ENCODE measurements around the gene SLCO2A1. TPM values are rescaled to one million over a fixed set of nuclear protein-coding genes. Genes with fewer than 3 reads are reported as not detected.
"Not testable (repeated sequence)": the region's sequence is repeated elsewhere in the genome, so short reads cannot be mapped to it uniquely, and the experiment has no call there.

SLCO2A1 gene
- total RNA-seq, 6 donors from 2014 or later = 56.2 to 308 (median 133) TPM

- TF ChIP-seq POLR2AphosphoS5 (IDR thresholded peaks at IDR 0.05) (no peak), CTCF (IDR thresholded peaks at IDR 0.05) (no peak), POLR2A (IDR thresholded peaks at IDR 0.05) (no peak), EP300 (IDR thresholded peaks at IDR 0.05) (no peak)
- no peak overlapping the region for H3K4me3 ChIP-seq
- H3K4me1 ChIP-seq = peaks cover 0 to 6% (median 2%) of the 10 kb centered on the region in 4 donors
- H3K27ac ChIP-seq = no peak overlapping the region
- ATAC-seq (ENCODE audit: low FRiP score in 2 of 2) (no peak), DNase-seq (peak in 1 of 2 donors; percentile 7)
- no peaks in the 10 kb centered on the region for H3K9me3 ChIP-seq
- no peaks in the 10 kb centered on the region for H3K36me3 ChIP-seq
- 90 to 95% methylated on average over 15 of the region's 15 CpGs for WGBS, 2 donors
- H3K27me3 ChIP-seq = no peaks in the 10 kb centered on the region
Measured at GRCh38 chr3:134072881-134073582, 43.3 kb upstream of the SLCO2A1 start.

DNA sequence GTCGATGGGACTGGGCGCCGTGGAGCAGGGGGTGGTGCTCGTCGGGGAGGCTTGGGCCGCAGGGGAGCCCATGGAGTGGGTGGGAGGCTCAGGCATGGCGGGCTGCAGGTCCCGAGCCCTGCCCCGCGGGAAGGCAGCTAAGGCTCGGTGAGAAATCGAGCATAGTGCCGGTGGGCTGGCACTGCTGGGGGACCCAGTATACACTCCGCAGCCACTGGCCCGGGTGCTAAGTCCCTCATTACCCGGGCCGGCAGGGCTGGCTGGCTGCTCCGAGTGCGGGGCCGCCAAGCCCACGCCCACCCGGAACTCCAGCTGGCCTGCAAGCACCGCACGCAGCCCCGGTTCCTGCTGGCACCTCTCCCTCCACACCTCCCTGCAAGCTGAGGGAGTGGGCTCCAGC, 40.6 kb upstream of the SLCO2A1 start:
- H3K9me3 ChIP-seq; H3K27me3 ChIP-seq; H3K27ac ChIP-seq; H3K4me3 ChIP-seq; ATAC-seq (ENCODE audit: low FRiP score in 2 of 2); H3K36me3 ChIP-seq: not testable (repeated sequence)
- WGBS, 2 donors = 92% methylated on average over 24 of the region's 25 CpGs; no CpG with 5 or more reads in 1 of the 2 donors
- H3K4me1 ChIP-seq = peaks cover 10 to 15% (median 13%) of the 10 kb centered on the region in 4 donors
- DNase-seq = peak in 1 of 2 donors; percentile 69

DNA sequence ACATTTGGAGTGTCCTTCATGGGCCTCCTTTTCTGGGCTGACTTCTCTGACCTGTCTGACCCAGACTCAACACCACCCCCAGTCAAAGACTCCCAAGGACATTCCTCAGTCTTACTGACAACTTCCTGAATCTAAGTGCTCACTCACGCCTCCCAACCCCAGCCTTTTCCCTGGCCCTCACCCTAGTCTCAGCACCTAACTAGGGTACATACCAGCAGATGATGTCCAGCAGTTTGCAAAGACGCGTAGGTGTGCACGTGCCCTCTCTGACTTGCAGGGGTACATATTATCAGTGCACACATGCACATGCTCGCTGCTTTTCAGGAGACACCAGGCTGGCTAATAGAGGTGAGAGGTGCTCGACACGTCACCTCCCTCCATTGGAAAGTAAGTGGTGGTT, 38.7 kb upstream of the SLCO2A1 start:
- Histone ChIP-seq H3K27me3 (no peaks in the 10 kb centered on the region), H3K9me3 (no peaks in the 10 kb centered on the region), H3K4me3 (no peak overlapping the region), H3K36me3 (no peaks in the 10 kb centered on the region), H3K27ac (no peak overlapping the region), H3K4me1 (peaks cover 9 to 13% (median 10%) of the 10 kb centered on the region in 4 donors)
- WGBS, 2 donors = 89 to 95% methylated on average over 7 of the region's 7 CpGs
- ATAC-seq (ENCODE audit: low FRiP score in 2 of 2) = no peak
- TF ChIP-seq POLR2AphosphoS5 (IDR thresholded peaks at IDR 0.05) = no peak
- no peak for TF ChIP-seq CTCF (IDR thresholded peaks at IDR 0.05)
- no peak for TF ChIP-seq POLR2A (IDR thresholded peaks at IDR 0.05)
- TF ChIP-seq EP300 (IDR thresholded peaks at IDR 0.05) = no peak
- no peak for DNase-seq

- ATAC-seq (ENCODE audit: low FRiP score in 2 of 2) (no peak), DNase-seq (no peak)
- Histone ChIP-seq H3K27ac (peak overlapping the region in 3 of 4 donors; percentile 61 to 82 (median 82)), H3K9me3 (no peaks in the 10 kb centered on the region), H3K36me3 (no peaks in the 10 kb centered on the region), H3K4me1 (peaks cover 9 to 13% (median 10%) of the 10 kb centered on the region in 4 donors), H3K4me3 (no peak overlapping the region), H3K27me3 (no peaks in the 10 kb centered on the region)
- TF ChIP-seq POLR2AphosphoS5 (IDR thresholded peaks at IDR 0.05) (no peak), EP300 (IDR thresholded peaks at IDR 0.05) (no peak), POLR2A (IDR thresholded peaks at IDR 0.05) (no peak), CTCF (IDR thresholded peaks at IDR 0.05) (no peak)
- WGBS, 2 donors = 86 to 100% methylated on average over 2 to 14 of the region's 14 CpGs
Measured at GRCh38 chr3:134067531-134068161, 37.9 kb upstream of the SLCO2A1 start.

DNA sequence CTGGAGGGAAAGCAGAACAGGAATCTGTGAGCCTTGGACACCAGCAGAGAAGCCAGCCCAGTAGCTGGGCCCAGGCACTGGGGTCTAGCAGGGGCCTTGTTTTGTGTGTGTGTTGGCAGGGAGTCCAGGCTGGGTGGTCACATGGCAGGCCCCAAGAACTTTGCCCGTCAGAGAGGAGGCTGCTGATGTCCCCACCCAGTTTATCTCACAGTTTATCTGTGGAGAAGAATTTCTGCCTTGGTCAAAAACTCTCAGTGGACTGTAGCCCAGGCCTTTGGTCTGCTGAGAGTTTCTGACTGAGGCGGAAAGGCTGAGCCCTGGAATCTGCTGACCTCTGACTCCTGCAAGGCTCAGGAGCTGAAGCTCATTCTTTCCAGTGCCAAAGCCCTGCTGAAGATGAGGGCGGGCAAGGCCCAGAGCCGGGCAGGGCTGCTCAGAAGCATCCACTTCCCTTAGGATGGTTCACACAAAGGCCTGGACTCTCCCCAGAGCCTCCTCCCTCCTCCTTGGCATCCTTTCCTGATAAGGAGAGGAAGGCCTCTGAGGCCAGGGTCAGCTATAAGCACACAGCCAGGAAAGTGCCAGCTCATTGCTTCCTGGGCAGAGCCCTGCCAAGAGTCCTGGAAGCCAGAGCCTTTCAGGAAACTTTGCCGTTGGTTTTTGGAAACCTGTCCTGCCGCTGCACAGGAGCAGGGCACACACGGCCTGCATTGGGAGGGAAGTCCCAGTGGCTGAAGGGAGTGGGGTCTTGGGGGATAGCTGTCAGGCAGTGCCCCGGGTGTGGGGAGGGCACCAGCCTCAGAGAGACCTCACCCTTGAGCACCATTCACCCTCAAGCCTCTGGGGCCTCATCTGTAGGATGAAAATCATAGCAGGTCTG, 37.2 kb upstream of the SLCO2A1 start:
- 66 to 82% methylated on average over 2 to 8 of the region's 8 CpGs for WGBS, 2 donors
- peak; percentile 12 to 70 for ATAC-seq (ENCODE audit: low FRiP score in 2 of 2)
- no peak overlapping the region for H3K4me3 ChIP-seq
- no peaks in the 10 kb centered on the region for H3K27me3 ChIP-seq
- DNase-seq = peak in 1 of 2 donors; percentile 37
- TF ChIP-seq EP300 (IDR thresholded peaks at IDR 0.05) (peak in 2 of 4 donors; percentile 58 to 80), CTCF (IDR thresholded peaks at IDR 0.05) (no peak), POLR2AphosphoS5 (IDR thresholded peaks at IDR 0.05) (peak; percentile 43 to 76), POLR2A (IDR thresholded peaks at IDR 0.05) (no peak)
- no peaks in the 10 kb centered on the region for H3K36me3 ChIP-seq
- H3K4me1 ChIP-seq = peaks cover 9 to 13% (median 10%) of the 10 kb centered on the region in 4 donors
- no peaks in the 10 kb centered on the region for H3K9me3 ChIP-seq
- peak overlapping the region; percentile 55 to 82 (median 75) for H3K27ac ChIP-seq
